ENCODE data around the gene BARHL2. TPM values are rescaled to one million over a fixed set of nuclear protein-coding genes. Genes with fewer than 3 reads are reported as not detected.

BARHL2 gene
- total and polyA plus RNA-seq, 2 of the 4 experiments (the other 2 are of a cell fraction): not detected

GRCh38 chr1:90711696-90712095 lies 5.4 kb downstream of the BARHL2 start:
- no peaks in the 10 kb centered on the region for H3K9me1 ChIP-seq (ENCODE audit: insufficient read depth, low read length)
- ChIA-PET CTCF (interaction anchor here (1.1 kb wide), 1 partner anchor 10 kb away, joined by 6 read pairs; no protein-coding TSS in a partner anchor), POLR2A (ENCODE audit: unreplicated experiment) (interaction anchor here (0.6 kb wide), 1 partner anchor 80 kb away, joined by 3 read pairs; no protein-coding TSS in a partner anchor)
- WGBS, 2 experiments (ENCODE audit: extremely low coverage in 2 of 2, insufficient read length in 1 of 2): no CpG with 5 or more reads among the region's 5 CpGs
- H3K79me1 ChIP-seq (ENCODE audit: low read depth in 1 of 2, low read length in 2 of 2): no peaks in the 10 kb centered on the region
- H3K18ac ChIP-seq (ENCODE audit: low read depth, low read length): no peak overlapping the region
- no peaks in the 10 kb centered on the region for H3K4me1 ChIP-seq (ENCODE audit: control insufficient read depth, insufficient read depth, low read length)
- H4K5ac ChIP-seq (ENCODE audit: low read depth, low read length): no peak overlapping the region
- no peak overlapping the region for H3K4me2 ChIP-seq (ENCODE audit: low read depth, low read length)
- no peaks in the 10 kb centered on the region; the same call in 1 of the 2 replicates for H3K9me3 ChIP-seq (ENCODE audit: control insufficient read depth, insufficient read depth, low read length)
- H3K4ac ChIP-seq (ENCODE audit: low read depth, low read length): no peak overlapping the region
- DNase-seq: no peak
- intact Hi-C loops (cut with micrococcal nuclease) (no loop called here), in situ Hi-C loops (cut with MboI; ENCODE audit: low sequenced_read_pairs) (no loop called here), dilution Hi-C loops (cut with HindIII; ENCODE audit: low sequenced_read_pairs, unreplicated experiment) (no loop called here)
- no peak for TF ChIP-seq USF2 (IDR thresholded peaks at IDR 0.05; ENCODE audit: low read depth, low read length)
- TF ChIP-seq CEBPB (IDR thresholded peaks at IDR 0.05; ENCODE audit: low read depth, low read length): no peak
- no peak for TF ChIP-seq FOS (IDR thresholded peaks at IDR 0.05; ENCODE audit: low read depth, low read length)
- no peak overlapping the region for H4K91ac ChIP-seq (ENCODE audit: insufficient read depth, low read depth, low read length)
- no peak overlapping the region for H3K56ac ChIP-seq (ENCODE audit: extremely low read depth, insufficient read depth, low read length)
- no TSS peak for BruUV-seq (replicated peaks)
- no peak overlapping the region for H2BK20ac ChIP-seq (ENCODE audit: low read depth, low read length)
- no peak overlapping the region for H2AFZ ChIP-seq (replicated peaks; ENCODE audit: low read length, poor library complexity)
- H3K27ac ChIP-seq (ENCODE audit: insufficient read depth, low read length): no peak overlapping the region
- no peak overlapping the region for H2BK5ac ChIP-seq (ENCODE audit: low read depth, low read length, poor library complexity, severe bottlenecking)
- no peak overlapping the region for H3K23ac ChIP-seq (ENCODE audit: low read depth, low read length)
- no peak overlapping the region for H4K8ac ChIP-seq (ENCODE audit: low read depth in 2 of 2, low read length in 2 of 2)
- no peaks in the 10 kb centered on the region for H3K36me3 ChIP-seq (ENCODE audit: control insufficient read depth, insufficient read depth, low read length)
- no peak overlapping the region for H3K14ac ChIP-seq (replicated peaks; ENCODE audit: low read depth, low read length)
- H3K4me3 ChIP-seq (ENCODE audit: insufficient read depth, low read depth, low read length): no peak overlapping the region
- no peak overlapping the region for H2BK15ac ChIP-seq (ENCODE audit: low read depth, low read length)
- H2AK9ac ChIP-seq (replicated peaks; ENCODE audit: low read depth, low read length, poor library complexity): no peak overlapping the region
- H3K9ac ChIP-seq (ENCODE audit: low read depth, low read length): no peak overlapping the region
- H3K27me3 ChIP-seq (ENCODE audit: control insufficient read depth, insufficient read depth, low read length): peaks cover 86% of the 10 kb centered on the region
- H2AK5ac ChIP-seq (ENCODE audit: low read depth, low read length): no peak overlapping the region
- no peaks in the 10 kb centered on the region for H4K20me1 ChIP-seq (ENCODE audit: insufficient read depth, low read length)
- no peak for ATAC-seq (ENCODE audit: low read depth)
- H2BK120ac ChIP-seq (ENCODE audit: low read depth, low read length): no peak overlapping the region

Measured in IMR-90 (cell line).